Liver (tissue), 3 donors: ENCODE data around the gene ANO4.

Source experiments
- ATF3 ChIP-seq: IDR thresholded peaks from 2 replicates; pipeline ENCODE4 v1.6.1; 2016; ENCODE audit warnings: antibody characterized with exemption
- RAD21 ChIP-seq, 2 donors: IDR thresholded peaks; 2 replicates each; pipeline ENCODE4 v1.6.1; 2016; ENCODE audit warnings: antibody characterized with exemption in 2 of 2, mild to moderate bottlenecking in 2 of 2
- TF ChIP-seq, protein P1 (sequence below): fragments of 150-350 bp; IDR thresholded peaks from 2 replicates; pipeline ENCODE4 v1.5.1; 2017; ENCODE audit warnings: improper control_type of control experiment, low read depth, low read length; ENCODE audit not compliant: missing input control
- TF ChIP-seq, protein P2 (sequence below): IDR thresholded peaks from 2 replicates; pipeline ENCODE4 v1.6.1; 2016; ENCODE audit warnings: antibody characterized with exemption, mild to moderate bottlenecking
- TF ChIP-seq, protein P3 (sequence below): IDR thresholded peaks from 2 replicates; pipeline ENCODE4 v1.6.1; 2016; ENCODE audit warnings: antibody characterized with exemption
- donor health status: healthy.
- donor health status: healthy.

- TF ChIP-seq, protein P1, sequence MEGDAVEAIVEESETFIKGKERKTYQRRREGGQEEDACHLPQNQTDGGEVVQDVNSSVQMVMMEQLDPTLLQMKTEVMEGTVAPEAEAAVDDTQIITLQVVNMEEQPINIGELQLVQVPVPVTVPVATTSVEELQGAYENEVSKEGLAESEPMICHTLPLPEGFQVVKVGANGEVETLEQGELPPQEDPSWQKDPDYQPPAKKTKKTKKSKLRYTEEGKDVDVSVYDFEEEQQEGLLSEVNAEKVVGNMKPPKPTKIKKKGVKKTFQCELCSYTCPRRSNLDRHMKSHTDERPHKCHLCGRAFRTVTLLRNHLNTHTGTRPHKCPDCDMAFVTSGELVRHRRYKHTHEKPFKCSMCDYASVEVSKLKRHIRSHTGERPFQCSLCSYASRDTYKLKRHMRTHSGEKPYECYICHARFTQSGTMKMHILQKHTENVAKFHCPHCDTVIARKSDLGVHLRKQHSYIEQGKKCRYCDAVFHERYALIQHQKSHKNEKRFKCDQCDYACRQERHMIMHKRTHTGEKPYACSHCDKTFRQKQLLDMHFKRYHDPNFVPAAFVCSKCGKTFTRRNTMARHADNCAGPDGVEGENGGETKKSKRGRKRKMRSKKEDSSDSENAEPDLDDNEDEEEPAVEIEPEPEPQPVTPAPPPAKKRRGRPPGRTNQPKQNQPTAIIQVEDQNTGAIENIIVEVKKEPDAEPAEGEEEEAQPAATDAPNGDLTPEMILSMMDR = no peak
- TF ChIP-seq, protein P2, sequence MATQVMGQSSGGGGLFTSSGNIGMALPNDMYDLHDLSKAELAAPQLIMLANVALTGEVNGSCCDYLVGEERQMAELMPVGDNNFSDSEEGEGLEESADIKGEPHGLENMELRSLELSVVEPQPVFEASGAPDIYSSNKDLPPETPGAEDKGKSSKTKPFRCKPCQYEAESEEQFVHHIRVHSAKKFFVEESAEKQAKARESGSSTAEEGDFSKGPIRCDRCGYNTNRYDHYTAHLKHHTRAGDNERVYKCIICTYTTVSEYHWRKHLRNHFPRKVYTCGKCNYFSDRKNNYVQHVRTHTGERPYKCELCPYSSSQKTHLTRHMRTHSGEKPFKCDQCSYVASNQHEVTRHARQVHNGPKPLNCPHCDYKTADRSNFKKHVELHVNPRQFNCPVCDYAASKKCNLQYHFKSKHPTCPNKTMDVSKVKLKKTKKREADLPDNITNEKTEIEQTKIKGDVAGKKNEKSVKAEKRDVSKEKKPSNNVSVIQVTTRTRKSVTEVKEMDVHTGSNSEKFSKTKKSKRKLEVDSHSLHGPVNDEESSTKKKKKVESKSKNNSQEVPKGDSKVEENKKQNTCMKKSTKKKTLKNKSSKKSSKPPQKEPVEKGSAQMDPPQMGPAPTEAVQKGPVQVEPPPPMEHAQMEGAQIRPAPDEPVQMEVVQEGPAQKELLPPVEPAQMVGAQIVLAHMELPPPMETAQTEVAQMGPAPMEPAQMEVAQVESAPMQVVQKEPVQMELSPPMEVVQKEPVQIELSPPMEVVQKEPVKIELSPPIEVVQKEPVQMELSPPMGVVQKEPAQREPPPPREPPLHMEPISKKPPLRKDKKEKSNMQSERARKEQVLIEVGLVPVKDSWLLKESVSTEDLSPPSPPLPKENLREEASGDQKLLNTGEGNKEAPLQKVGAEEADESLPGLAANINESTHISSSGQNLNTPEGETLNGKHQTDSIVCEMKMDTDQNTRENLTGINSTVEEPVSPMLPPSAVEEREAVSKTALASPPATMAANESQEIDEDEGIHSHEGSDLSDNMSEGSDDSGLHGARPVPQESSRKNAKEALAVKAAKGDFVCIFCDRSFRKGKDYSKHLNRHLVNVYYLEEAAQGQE = no peak
- TF ChIP-seq, protein P3, sequence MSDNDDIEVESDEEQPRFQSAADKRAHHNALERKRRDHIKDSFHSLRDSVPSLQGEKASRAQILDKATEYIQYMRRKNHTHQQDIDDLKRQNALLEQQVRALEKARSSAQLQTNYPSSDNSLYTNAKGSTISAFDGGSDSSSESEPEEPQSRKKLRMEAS = no peak
- TF ChIP-seq RAD21 (IDR thresholded peaks at IDR 0.05) = no peak
- TF ChIP-seq ATF3 = no peak
Measured at GRCh38 chr12:101116911-101117310, 322.3 kb downstream of the ANO4 start.
